Skeletal muscle cell (primary cell): ENCODE measurements around the gene DCAF4.
A peak's percentile ranks its signal among the peaks of the same experiment; 100 is the strongest.
"Not testable (repeated sequence)": the region's sequence is repeated elsewhere in the genome, so short reads cannot be mapped to it uniquely, and the experiment has no call there.

Experiments
- DNase-seq: peaks from one replicate; pipeline ENCODE4 v3.0.0-alpha.2; 2010; ENCODE audit warnings: low read depth
- H3K4me3 ChIP-seq: 2 replicates; pipeline ENCODE4 v1.5.1; 2011; ENCODE audit warnings: low read depth, mild to moderate bottlenecking, control low read depth, low read length, moderate library complexity

The DCAF4 gene

GRCh38 chr14:72961579-72962335 is 35.5 kb downstream of the DCAF4 start:
- no peak for DNase-seq
- H3K4me3 ChIP-seq: no peak overlapping the region

DNA sequence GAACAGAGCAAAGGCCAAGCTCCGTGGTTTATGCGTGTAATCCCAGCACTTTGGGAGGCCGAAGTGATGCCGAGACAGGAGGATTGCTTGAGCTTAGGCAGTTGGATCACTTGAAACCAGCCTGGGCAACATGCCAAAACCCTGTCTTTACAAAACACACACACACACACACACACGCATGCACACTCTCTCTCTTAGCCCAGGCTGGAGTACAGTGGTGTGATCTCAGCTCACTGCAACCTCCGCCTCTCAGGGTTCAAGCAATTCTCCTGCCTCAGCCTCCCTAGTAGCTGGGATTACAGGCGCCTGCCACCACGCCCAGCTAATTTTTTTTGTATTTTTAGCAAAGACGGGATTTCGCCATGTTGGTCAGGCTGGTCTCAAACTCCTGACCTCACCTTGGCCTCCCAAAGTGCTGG is 36.1 kb downstream of the DCAF4 start:
- peak; percentile 63 for DNase-seq
- H3K4me3 ChIP-seq: not testable (repeated sequence)

GRCh38 chr14:72962829-72963312 is 36.6 kb downstream of the DCAF4 start:
- H3K4me3 ChIP-seq: no peak overlapping the region
- peak; percentile 63 for DNase-seq

DNA sequence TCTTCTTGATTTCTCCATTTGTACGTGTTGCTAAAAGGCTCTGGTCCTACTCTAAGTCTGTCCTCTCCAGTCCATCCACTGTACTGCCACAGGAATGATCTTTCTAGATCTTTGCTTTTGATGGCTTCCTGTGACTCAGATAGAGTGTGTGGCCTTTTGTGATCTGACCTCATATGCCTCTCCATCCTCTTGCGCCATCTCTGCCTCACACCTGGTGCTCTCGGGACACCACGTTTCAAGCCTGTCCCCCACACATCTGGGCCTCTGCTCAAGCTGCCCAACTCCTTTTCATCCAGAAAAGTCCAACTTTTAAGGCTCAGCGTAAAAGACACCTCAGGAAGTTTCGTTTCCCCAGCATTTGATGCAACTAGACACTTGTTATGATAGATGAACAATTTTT is 39.0 kb downstream of the DCAF4 start:
- DNase-seq: no peak
- H3K4me3 ChIP-seq: no peak overlapping the region

- DNase-seq: no peak
- no peak overlapping the region for H3K4me3 ChIP-seq
These were observed 39.8 kb downstream of the DCAF4 start for GRCh38 chr14:72966038-72966437.

- H3K4me3 ChIP-seq: no peak overlapping the region
- no peak for DNase-seq
These were observed 42.1 kb downstream of the DCAF4 start for GRCh38 chr14:72968316-72968715.

GRCh38 chr14:72970058-72970630 is 43.9 kb downstream of the DCAF4 start:
- no peak overlapping the region for H3K4me3 ChIP-seq
- DNase-seq: no peak

DNA sequence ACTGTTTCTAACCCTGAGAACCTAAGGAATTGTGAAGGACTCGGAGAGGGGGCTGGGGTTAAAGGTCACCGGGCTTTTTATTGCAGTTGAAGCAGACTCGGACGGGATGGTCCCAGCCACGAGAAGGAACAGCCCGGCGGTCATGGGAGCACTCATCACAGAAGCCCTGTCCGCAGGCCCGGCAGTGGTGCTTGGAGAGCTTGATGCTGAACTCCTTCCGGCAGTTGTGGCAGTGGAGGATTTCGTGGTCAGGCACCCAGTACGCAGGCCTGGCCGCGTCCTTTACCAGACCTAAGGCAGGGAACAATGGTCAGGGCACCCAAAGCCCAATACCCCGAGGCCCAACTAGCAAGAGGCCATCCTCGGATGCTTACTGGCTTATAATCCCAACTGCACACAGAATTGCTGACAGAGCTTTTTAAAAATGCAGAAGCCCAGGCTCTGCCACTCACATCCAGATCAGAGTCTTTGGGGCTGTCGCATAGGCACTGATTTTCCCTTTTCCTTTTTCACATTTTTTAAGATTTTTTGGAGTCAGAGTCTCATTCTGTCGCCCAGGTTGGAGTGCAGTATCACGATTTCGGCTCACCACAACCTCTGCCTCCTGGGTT is 44.7 kb downstream of the DCAF4 start:
- DNase-seq: no peak
- no peak overlapping the region for H3K4me3 ChIP-seq

DNA sequence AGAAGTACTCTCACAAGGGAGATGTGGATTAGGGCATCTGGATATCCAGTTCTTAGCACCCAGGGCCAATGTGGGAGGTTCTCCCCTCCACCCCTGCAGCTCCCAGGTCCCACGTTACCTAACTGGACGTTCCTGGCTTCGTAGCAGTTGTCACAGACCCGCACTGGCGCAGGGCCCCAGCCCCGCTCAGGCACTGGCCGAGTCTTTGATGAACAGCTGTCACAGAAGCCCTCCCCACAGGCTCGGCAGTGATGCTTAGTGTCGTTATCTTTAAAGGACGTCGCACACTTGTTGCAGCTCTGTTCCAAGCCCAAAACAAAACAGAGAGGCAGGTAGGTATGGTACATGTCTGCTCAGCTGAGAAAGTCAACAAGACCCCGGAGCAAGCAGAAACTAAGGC is 48.4 kb downstream of the DCAF4 start:
- H3K4me3 ChIP-seq: no peak overlapping the region
- no peak for DNase-seq

GRCh38 chr14:72975770-72976169 is 49.5 kb downstream of the DCAF4 start:
- DNase-seq: no peak
- no peak overlapping the region for H3K4me3 ChIP-seq

- H3K4me3 ChIP-seq: no peak overlapping the region
- no peak for DNase-seq
These were observed 52.6 kb downstream of the DCAF4 start for GRCh38 chr14:72978856-72979255.

DNA sequence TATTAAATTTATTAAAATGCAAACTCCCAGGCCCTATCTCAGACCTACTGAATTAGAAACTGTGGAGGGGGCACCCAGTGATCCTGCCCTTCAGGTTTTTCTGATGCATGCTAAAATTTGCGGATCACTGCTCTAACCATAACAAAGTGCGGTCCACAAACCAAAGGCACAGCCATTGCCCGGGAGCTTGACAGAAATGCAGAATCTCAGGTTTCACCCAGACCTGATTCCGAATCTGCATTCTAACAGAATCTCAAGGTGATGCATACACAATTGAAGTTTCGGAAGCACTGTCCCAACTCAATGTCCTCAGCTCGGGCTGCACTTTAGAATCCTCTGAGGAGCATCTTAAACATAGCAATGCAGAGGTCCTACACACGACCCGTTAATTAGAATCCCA is 54.6 kb downstream of the DCAF4 start:
- no peak overlapping the region for H3K4me3 ChIP-seq

GRCh38 chr14:72982146-72982708 is 56.0 kb downstream of the DCAF4 start:
- DNase-seq: no peak
- H3K4me3 ChIP-seq: no peak overlapping the region

More for the DNA sequence above, 54.6 kb downstream of the DCAF4 start:
- DNase-seq: no peak

DNA sequence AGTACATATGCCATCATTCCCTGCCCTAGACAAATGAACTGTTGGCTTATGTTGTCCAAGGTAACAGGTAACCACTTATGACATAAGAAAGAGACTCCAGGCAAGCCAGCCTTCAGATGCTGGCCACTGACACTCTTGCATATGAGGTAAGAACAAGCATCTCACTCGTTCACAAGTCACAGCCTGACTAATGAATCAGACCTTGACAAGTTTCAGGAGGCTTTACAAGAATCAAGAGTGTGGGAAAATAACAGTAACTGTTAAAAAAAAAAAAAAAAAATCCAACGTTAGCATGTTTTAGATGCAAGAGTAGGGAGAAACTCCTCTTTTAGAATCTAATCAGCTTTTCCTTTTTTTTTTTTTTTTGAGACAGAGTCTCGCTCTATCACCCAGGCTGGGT is 60.0 kb downstream of the DCAF4 start:
- DNase-seq: no peak
- no peak overlapping the region for H3K4me3 ChIP-seq

DNA sequence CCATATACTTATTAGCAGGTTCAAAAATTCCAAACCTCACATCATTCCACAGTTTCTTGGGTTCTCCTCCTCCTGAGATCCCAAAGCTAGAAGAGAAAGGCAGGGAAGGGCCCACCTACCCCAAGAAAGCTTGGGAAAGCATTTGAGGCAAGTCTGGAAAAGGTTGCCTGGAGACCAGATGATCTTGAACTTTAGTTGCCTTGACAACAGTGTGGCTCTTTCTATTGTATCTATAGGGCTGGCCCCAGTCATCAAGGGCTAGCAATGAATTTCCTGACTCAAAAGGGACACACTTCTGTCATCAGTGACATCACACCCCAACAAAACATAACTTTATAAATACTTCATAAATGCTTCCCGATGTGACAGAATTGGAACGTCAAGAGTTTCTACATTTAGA is 60.6 kb downstream of the DCAF4 start:
- no peak overlapping the region for H3K4me3 ChIP-seq
- no peak for DNase-seq

DNA sequence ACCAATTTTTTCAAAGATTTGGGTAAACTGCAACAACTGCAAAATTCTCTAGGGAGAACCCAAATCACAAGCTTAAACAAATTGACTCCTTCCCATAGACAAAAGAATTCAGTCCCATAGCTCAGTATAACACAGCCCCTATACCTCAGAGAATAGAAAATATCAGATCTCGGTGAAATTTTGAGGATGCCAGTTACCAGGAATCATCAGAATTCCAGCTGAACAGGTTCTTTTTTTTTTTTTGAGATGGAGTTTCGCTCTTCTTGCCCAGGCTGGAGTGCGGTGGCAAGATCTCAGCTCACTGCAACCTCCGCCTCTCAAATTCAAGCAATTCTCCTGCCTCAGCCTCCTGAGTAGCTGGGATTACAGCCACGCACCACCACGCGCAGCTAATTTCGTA is 63.9 kb downstream of the DCAF4 start:
- H3K4me3 ChIP-seq: no peak overlapping the region
- no peak for DNase-seq

DNA sequence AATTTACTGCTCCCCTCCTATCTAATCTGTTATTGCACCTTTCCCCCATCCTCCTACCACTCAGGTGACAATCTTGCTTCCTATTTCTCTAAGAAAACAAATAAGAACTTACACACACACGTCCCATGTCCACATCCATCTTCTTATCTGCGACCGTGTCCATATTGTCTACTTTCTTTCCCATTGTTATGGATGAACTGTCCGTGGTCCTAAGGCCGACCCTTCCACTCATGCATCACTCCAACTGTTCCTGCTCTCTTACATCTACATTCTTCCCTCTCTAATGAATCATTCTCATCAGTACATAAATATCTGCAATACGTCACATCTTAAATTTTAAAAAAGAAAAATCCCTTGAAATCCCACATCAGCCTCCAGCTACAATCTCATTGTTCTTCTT is 70.7 kb downstream of the DCAF4 start:
- no peak for DNase-seq
- no peak overlapping the region for H3K4me3 ChIP-seq

DNA sequence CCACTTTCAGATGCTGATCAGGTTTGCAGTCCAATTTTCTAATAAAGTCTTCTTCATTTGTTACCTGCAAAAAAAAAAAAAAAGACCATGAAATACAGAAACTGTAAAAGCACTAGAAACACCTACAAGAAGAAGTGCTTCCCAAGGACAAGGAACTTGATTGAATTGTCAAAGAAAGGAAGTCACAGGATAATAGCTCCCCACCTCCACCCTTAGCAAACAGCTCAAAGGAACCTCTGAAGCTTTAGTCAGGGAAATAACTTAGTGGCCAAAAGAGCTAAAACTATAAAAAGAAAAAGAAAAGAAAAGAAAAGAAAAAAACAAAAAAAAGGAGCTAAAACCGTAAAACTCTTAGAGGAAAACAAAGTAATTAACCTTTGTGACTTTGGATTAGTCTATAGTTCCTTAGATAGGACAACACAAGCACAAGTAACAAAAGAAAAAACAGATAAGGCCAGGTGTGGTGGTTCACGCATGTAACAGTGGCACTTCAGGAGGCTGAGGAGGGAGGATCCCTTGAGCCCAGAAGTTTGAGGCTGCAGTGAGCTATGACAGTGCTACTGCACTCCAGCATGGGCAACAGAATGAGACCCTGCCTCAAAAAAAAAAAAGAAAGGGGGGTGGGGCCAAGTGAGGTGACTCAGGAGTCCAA is 72.1 kb downstream of the DCAF4 start:
- H3K4me3 ChIP-seq: no peak overlapping the region
- DNase-seq: no peak

DNA sequence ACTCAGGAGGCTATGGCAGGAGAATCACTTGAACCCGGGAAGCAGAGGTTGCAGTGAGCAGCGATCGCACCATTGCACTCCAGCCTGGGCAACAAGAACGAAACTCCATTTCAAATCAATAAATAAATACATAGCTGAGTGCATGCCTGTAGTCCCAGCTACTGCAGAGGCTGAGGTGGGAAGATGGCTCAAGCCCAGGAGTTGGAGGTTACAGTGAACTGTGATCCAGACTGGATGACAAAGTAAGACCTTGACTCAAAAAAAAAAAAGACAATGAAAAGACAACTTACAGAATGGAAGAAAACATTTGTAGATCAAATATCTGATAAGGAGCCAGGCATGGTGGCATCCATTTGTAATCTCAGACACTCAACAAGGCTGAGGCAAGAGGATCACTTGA is 73.1 kb downstream of the DCAF4 start:
- DNase-seq: no peak
- no peak overlapping the region for H3K4me3 ChIP-seq

DNA sequence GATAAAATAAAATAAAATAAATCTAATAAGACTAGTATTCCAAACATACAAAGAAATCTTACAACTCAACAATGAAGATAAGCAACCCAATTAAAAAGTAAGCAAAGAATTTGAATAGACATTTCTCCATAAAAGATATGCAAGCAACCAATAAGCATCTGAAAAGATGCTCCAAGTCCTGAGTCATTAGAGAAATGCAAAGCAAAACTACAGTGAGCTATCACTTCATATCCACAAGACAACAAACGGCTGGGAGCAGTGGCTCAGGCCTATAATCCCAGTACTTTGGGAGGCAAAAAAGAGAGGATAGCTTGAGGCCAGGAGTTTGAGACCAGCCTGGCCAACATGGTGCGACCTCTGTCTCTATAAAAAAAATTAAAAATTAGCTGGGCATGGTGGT is 73.8 kb downstream of the DCAF4 start:
- H3K4me3 ChIP-seq: no peak overlapping the region
- no peak for DNase-seq
